GM13977 (cell line): ENCODE measurements around the gene SINHCAF.
A peak's percentile ranks its signal among the peaks of the same experiment; 100 is the strongest.

Experiments used
- DNase-seq: peaks from one replicate; pipeline ENCODE4 v3.0.0; 2012; ENCODE audit warnings: low spot score
- CTCF ChIP-seq: IDR thresholded peaks from 2 replicates; pipeline ENCODE4 v1.5.1; 2012; ENCODE audit warnings: mild to moderate bottlenecking, control low read depth; ENCODE audit not compliant: insufficient read depth; ENCODE audit errors: extremely low read depth, missing control alignments
- in situ Hi-C: fragments of 300-500 bp; cut with MboI; formaldehyde crosslinking; loops from one replicate; pipeline ENCODE4 v1.12.0; 2022; ENCODE audit warnings: low sequenced_read_pairs, low pct_unique_long_range_greater_than_20kb, mixed read lengths, inconsistent platforms; ENCODE audit not compliant: unreplicated experiment

The SINHCAF gene

GRCh38 chr12:31323391-31324115, 2.4 kb downstream of the SINHCAF start:
- peak; percentile 62 for DNase-seq
- in situ Hi-C loops = no loop called here
- TF ChIP-seq CTCF = no peak

- no peak for TF ChIP-seq CTCF
- DNase-seq = no peak
Measured at GRCh38 chr12:31322801-31323207, 3.1 kb downstream of the SINHCAF start.

GRCh38 chr12:31321897-31322228, 4.1 kb downstream of the SINHCAF start:
- no peak for TF ChIP-seq CTCF
- in situ Hi-C loops = no loop called here
- DNase-seq = no peak

More at GRCh38 chr12:31322801-31323207, 3.1 kb downstream of the SINHCAF start:
- in situ Hi-C loops = no loop called here

- in situ Hi-C loops = no loop called here
- TF ChIP-seq CTCF = no peak
- DNase-seq = no peak
Measured at GRCh38 chr12:31321186-31321896, 4.6 kb downstream of the SINHCAF start.

GRCh38 chr12:31318657-31319269, 7.2 kb downstream of the SINHCAF start:
- no peak for TF ChIP-seq CTCF
- in situ Hi-C loops = no loop called here
- no peak for DNase-seq

GRCh38 chr12:31317471-31318395, 8.2 kb downstream of the SINHCAF start:
- DNase-seq = no peak
- TF ChIP-seq CTCF = no peak
- in situ Hi-C loops = no loop called here
